Measurements from ENCODE around the gene PLCD3. TPM values are rescaled to one million over a fixed set of nuclear protein-coding genes. Genes with fewer than 3 reads are reported as not detected.

Gene PLCD3
- total and polyA plus RNA-seq, 2 of the 8 experiments (the other 6 are each of a cell fraction or from before 2014, with no cell fraction given) = 26.5 to 48.1 TPM

GRCh38 chr17:45149669-45150664 lies 17.7 kb upstream of the PLCD3 start (continued):
- TF ChIP-seq POLR2A (IDR thresholded peaks at IDR 0.05; ENCODE audit: control extremely low read depth in 1 of 2, low read depth in 2 of 2, low read length in 2 of 2) (peak in 1 of 2 experiments; percentile 27; a peak in 1 of 3 replicates), SP4 (IDR thresholded peaks at IDR 0.05; ENCODE audit: low read length) (peak; percentile 12; the same call in 1 of the 2 replicates), TCF12 (IDR thresholded peaks at IDR 0.05; ENCODE audit: low read depth, low read length) (no peak), SIRT6 (IDR thresholded peaks at IDR 0.05; ENCODE audit: low read length) (no peak), SP1 (IDR thresholded peaks at IDR 0.05; ENCODE audit: low read depth, low read length) (no peak), CREB1 (IDR thresholded peaks at IDR 0.05) (0 out of 2 replicates have a peak, but pooled peaks have one; percentile 28), BRCA1 (IDR thresholded peaks at IDR 0.05; ENCODE audit: low read depth, low read length) (no peak), SIN3A (conservative IDR thresholded peaks at IDR 0.05 in 1 of 2, IDR thresholded peaks at IDR 0.05 in 1 of 2; ENCODE audit: low read depth in 1 of 2, low read length in 2 of 2) (0 out of 4 replicates have a peak, but pooled peaks of 1 of the 2 experiments have one; percentile 18)
